Naive thymus-derived CD4-positive, alpha-beta T cell (primary cell): ENCODE results near the gene TRMT61A. TPM values are rescaled to one million over a fixed set of nuclear protein-coding genes. Genes with fewer than 3 reads are reported as not detected.
A peak's percentile ranks its signal among the peaks of the same experiment; 100 is the strongest.

ENCODE experiments used
- ATAC-seq: fragments of 150-1000 bp; cut with Tn5 transposase; 2 replicates; pipeline ENCODE4 v1.10.0; 2021; ENCODE audit warnings: mild to moderate bottlenecking, moderate library complexity
- CTCF ChIA-PET: fragments of 350-600 bp; sonication (Branson Sonifier 250); formaldehyde crosslinking; loops from one replicate; lab custom pipeline; 2021; ENCODE audit warnings: antibody characterized with exemption; lab: Charles Lee
- POLR2A ChIA-PET: fragments of 350-600 bp; sonication (Branson Sonifier 250); formaldehyde crosslinking; loops from one replicate; lab custom pipeline; 2021; ENCODE audit warnings: antibody characterized with exemption, inconsistent platforms; lab: Charles Lee
- DNase-seq, 9 donors: peaks; one replicate each; pipeline versions ENCODE4 v3.0.0 to v3.0.0-alpha.2; 2020 to 2022; ENCODE audit warnings: mixed read lengths in 1 of 9
- H3K27ac ChIP-seq: one replicate; pipeline ENCODE4 v1.7.0; 2013; ENCODE audit warnings: mild to moderate bottlenecking, low read depth, low read length, moderate library complexity
- H3K27me3 ChIP-seq, 2 donors: one replicate each; pipeline ENCODE4 v1.7.0; 2013; ENCODE audit warnings: low read length in 2 of 2, mild to moderate bottlenecking in 2 of 2, moderate library complexity in 2 of 2; ENCODE audit not compliant: control insufficient read depth in 2 of 2, insufficient read depth in 2 of 2
- H3K36me3 ChIP-seq, 3 experiments: 1 replicate in 2 of 3; 2 replicates in 1 of 3; pipeline ENCODE4 v1.7.0; 2013; ENCODE audit warnings: low read length in 3 of 3, mild to moderate bottlenecking in 3 of 3, moderate library complexity in 1 of 3; ENCODE audit not compliant: insufficient read depth in 3 of 3, control insufficient read depth in 2 of 3
- H3K4me1 ChIP-seq, 2 donors: one replicate each; pipeline ENCODE4 v1.7.0; 2013; ENCODE audit warnings: low read length in 2 of 2, mild to moderate bottlenecking in 2 of 2, moderate library complexity in 1 of 2; ENCODE audit not compliant: control insufficient read depth in 2 of 2, insufficient read depth in 2 of 2
- H3K4me3 ChIP-seq: 2 replicates; pipeline ENCODE4 v1.7.0; 2013; ENCODE audit warnings: mild to moderate bottlenecking, low read length
- H3K9me3 ChIP-seq, 3 experiments: 1 replicate in 2 of 3; 2 replicates in 1 of 3; pipeline ENCODE4 v1.7.0; 2013; ENCODE audit warnings: low read length in 3 of 3; ENCODE audit not compliant: control insufficient read depth in 2 of 3
- H3K27ac Mint-ChIP-seq, 9 donors: one replicate each; pipeline ENCODE4 v1.8.0; 2020 to 2022; ENCODE audit warnings: mixed read lengths in 9 of 9, mild to moderate bottlenecking in 8 of 9, moderate library complexity in 5 of 9, inconsistent platforms in 2 of 9
- H3K27me3 Mint-ChIP-seq, 5 donors: one replicate each; pipeline ENCODE4 v1.8.0; 2021 to 2022; ENCODE audit warnings: mixed read lengths in 5 of 5, mild to moderate bottlenecking in 1 of 5
- H3K36me3 Mint-ChIP-seq, 5 donors: one replicate each; pipeline ENCODE4 v1.8.0; 2020 to 2022; ENCODE audit warnings: mixed read lengths in 5 of 5, mild to moderate bottlenecking in 3 of 5, inconsistent platforms in 1 of 5
- H3K4me1 Mint-ChIP-seq, 7 donors: one replicate each; pipeline ENCODE4 v1.8.0; 2020 to 2022; ENCODE audit warnings: mixed read lengths in 7 of 7, mild to moderate bottlenecking in 3 of 7, inconsistent platforms in 1 of 7
- H3K4me3 Mint-ChIP-seq, 10 donors: one replicate each; pipeline ENCODE4 v1.8.0; 2020 to 2022; ENCODE audit warnings: mild to moderate bottlenecking in 10 of 10, mixed read lengths in 10 of 10, moderate library complexity in 6 of 10, inconsistent platforms in 2 of 10
- H3K9me3 Mint-ChIP-seq, 11 donors: one replicate each; pipeline ENCODE4 v1.8.0; 2020 to 2022; ENCODE audit warnings: mixed read lengths in 11 of 11, mild to moderate bottlenecking in 4 of 11, inconsistent platforms in 1 of 11, moderate library complexity in 1 of 11
- intact Hi-C, 2 donors: fragments of 100-400 bp; cut with micrococcal nuclease; formaldehyde crosslinking; loops; one replicate each; pipeline ENCODE4 v1.15.1; 2023
- polyA plus RNA-seq, 2 donors: library from polyadenylated mRNA; unstranded; fragments of 300-500 nt; fragmentation: Illumina TruSeq; gene quantifications; one replicate each; pipeline ENCODE4 v1.2.3, GENCODE V29; 2021
- total RNA-seq, 6 experiments: library from RNA in 5 of 6; stranded (reverse) in 5 of 6; gene quantifications; 1 replicate in 5 of 6; 2 replicates in 1 of 6; pipeline ENCODE4 v1.2.3 and lab custom pipeline; 2021 to 2026

TRMT61A gene
- total and polyA plus RNA-seq, 7 experiments from 2014 or later: 6.3 to 15.1 (median 12.2) TPM

- no peaks in the 10 kb centered on the region for H3K9me3 Mint-ChIP-seq
- H3K27me3 ChIP-seq: no peaks in the 10 kb centered on the region
- H3K27ac ChIP-seq: no peak overlapping the region
- no peak overlapping the region for H3K4me3 Mint-ChIP-seq
- no peaks in the 10 kb centered on the region for H3K36me3 ChIP-seq
- DNase-seq: no peak
- H3K4me1 Mint-ChIP-seq: peaks cover 0 to 17% (median 9%) of the 10 kb centered on the region in 7 donors
- no peak for ATAC-seq
- peaks cover 7 to 15% of the 10 kb centered on the region in 2 donors for H3K4me1 ChIP-seq
- intact Hi-C loops: loop anchor here (1.0 to 2.0 kb wide), 2 partner anchors 17 to 28 kb away; no protein-coding TSS in a partner anchor
- no peak overlapping the region for H3K27ac Mint-ChIP-seq
- no peaks in the 10 kb centered on the region for H3K9me3 ChIP-seq
- POLR2A ChIA-PET: interaction anchor here (1.2 to 1.8 kb wide), 3 partner anchors 10 to 13 kb away, joined by 3 to 8 read pairs (median 3); no protein-coding TSS in a partner anchor
- peaks cover 0 to 7% (median 0%) of the 10 kb centered on the region in 5 donors for H3K27me3 Mint-ChIP-seq
- no peaks in the 10 kb centered on the region for H3K36me3 Mint-ChIP-seq
- CTCF ChIA-PET: interaction anchor here (1.2 to 1.5 kb wide), 2 partner anchors 18 to 25 kb away, joined by 3 to 4 read pairs; no protein-coding TSS in a partner anchor
- no peak overlapping the region for H3K4me3 ChIP-seq
Measured at GRCh38 chr14:103517721-103518421, 11.1 kb upstream of the TRMT61A start.

GRCh38 chr14:103518422-103519042 lies 10.5 kb upstream of the TRMT61A start:
- Mint-ChIP-seq H3K27me3 (peaks cover 0 to 11% (median 2%) of the 10 kb centered on the region in 5 donors), H3K9me3 (no peaks in the 10 kb centered on the region), H3K27ac (peak overlapping the region in 2 of 9 donors; percentile 34 to 57), H3K4me3 (peak overlapping the region in 4 of 10 donors; percentile 44 to 80 (median 71)), H3K36me3 (no peaks in the 10 kb centered on the region), H3K4me1 (peaks cover 0 to 17% (median 10%) of the 10 kb centered on the region in 7 donors)
- POLR2A ChIA-PET: interaction anchor here (0.7 to 1.8 kb wide), 4 partner anchors 9 to 39 kb away, joined by 3 to 8 read pairs (median 3); no protein-coding TSS in a partner anchor
- Histone ChIP-seq H3K4me3 (no peak overlapping the region), H3K9me3 (no peaks in the 10 kb centered on the region), H3K27ac (no peak overlapping the region), H3K36me3 (no peaks in the 10 kb centered on the region), H3K4me1 (peaks cover 7 to 15% of the 10 kb centered on the region in 2 donors), H3K27me3 (no peaks in the 10 kb centered on the region)
- intact Hi-C loops: loop anchor here (1.0 to 2.0 kb wide), 2 partner anchors 18 to 28 kb away; no protein-coding TSS in a partner anchor
- CTCF ChIA-PET: interaction anchor here (0.7 to 1.5 kb wide), 7 partner anchors 12 to 33 kb away, joined by 3 to 5 read pairs (median 3); no protein-coding TSS in a partner anchor
- DNase-seq: peak; percentile 24 to 69 (median 51)
- peak; percentile 44 for ATAC-seq

GRCh38 chr14:103519043-103519836 lies 9.8 kb upstream of the TRMT61A start:
- no peaks in the 10 kb centered on the region for H3K36me3 Mint-ChIP-seq
- Histone ChIP-seq H3K27ac (no peak overlapping the region), H3K9me3 (no peaks in the 10 kb centered on the region), H3K27me3 (no peaks in the 10 kb centered on the region), H3K4me3 (no peak overlapping the region), H3K36me3 (no peaks in the 10 kb centered on the region), H3K4me1 (peaks cover 7 to 15% of the 10 kb centered on the region in 2 donors)
- no peak for ATAC-seq
- no peak for DNase-seq
- H3K4me1 Mint-ChIP-seq: peaks cover 0 to 17% (median 10%) of the 10 kb centered on the region in 7 donors
- H3K27ac Mint-ChIP-seq: peak overlapping the region in 5 of 9 donors; percentile 34 to 83 (median 57)
- peak overlapping the region; percentile 26 to 81 (median 62) for H3K4me3 Mint-ChIP-seq
- peaks cover 0 to 18% (median 6%) of the 10 kb centered on the region in 5 donors for H3K27me3 Mint-ChIP-seq
- intact Hi-C loops: loop anchor here in 1 of 2 donors (2.0 kb wide), 1 partner anchor 18 kb away; no protein-coding TSS in a partner anchor
- ChIA-PET POLR2A (interaction anchor here (0.7 to 1.8 kb wide), 4 partner anchors 8 to 39 kb away, joined by 3 to 8 read pairs (median 3); no protein-coding TSS in a partner anchor), CTCF (interaction anchor here (0.7 to 1.5 kb wide), 7 partner anchors 11 to 33 kb away, joined by 3 to 5 read pairs (median 3); no protein-coding TSS in a partner anchor)
- no peaks in the 10 kb centered on the region for H3K9me3 Mint-ChIP-seq

GRCh38 chr14:103519837-103520212 lies 9.2 kb upstream of the TRMT61A start:
- intact Hi-C loops: loop anchor here (2.0 to 5.0 kb wide), 3 partner anchors 19 to 197 kb away; partner anchors contain the start of genes XRCC3 (in 2 of the 2) and ZFYVE21 (in 2 of the 2)
- peaks cover 0 to 24% (median 6%) of the 10 kb centered on the region in 5 donors for H3K27me3 Mint-ChIP-seq
- H3K36me3 ChIP-seq: no peaks in the 10 kb centered on the region
- no peak overlapping the region for H3K4me3 ChIP-seq
- ATAC-seq: no peak
- H3K9me3 ChIP-seq: no peaks in the 10 kb centered on the region
- H3K4me3 Mint-ChIP-seq: peak overlapping the region; percentile 34 to 81 (median 58)
- CTCF ChIA-PET: interaction anchor here (1.4 kb wide), 1 partner anchor 26 kb away, joined by 4 read pairs; no protein-coding TSS in a partner anchor
- no peaks in the 10 kb centered on the region for H3K27me3 ChIP-seq
- H3K4me1 Mint-ChIP-seq: peaks cover 0 to 17% (median 10%) of the 10 kb centered on the region in 7 donors
- no peaks in the 10 kb centered on the region for H3K9me3 Mint-ChIP-seq
- no peaks in the 10 kb centered on the region for H3K36me3 Mint-ChIP-seq
- H3K4me1 ChIP-seq: peaks cover 7 to 15% of the 10 kb centered on the region in 2 donors
- DNase-seq: no peak
- peak overlapping the region in 3 of 9 donors; percentile 43 to 57 (median 49) for H3K27ac Mint-ChIP-seq
- POLR2A ChIA-PET: interaction anchor here (1.8 kb wide), 1 partner anchor 8 kb away, joined by 8 read pairs; no protein-coding TSS in a partner anchor
- no peak overlapping the region for H3K27ac ChIP-seq

GRCh38 chr14:103520269-103520656 lies 8.7 kb upstream of the TRMT61A start:
- H3K27ac ChIP-seq: no peak overlapping the region
- Mint-ChIP-seq H3K27me3 (peaks cover 0 to 28% (median 6%) of the 10 kb centered on the region in 5 donors), H3K36me3 (no peaks in the 10 kb centered on the region), H3K4me3 (peak overlapping the region; percentile 37 to 77 (median 64)), H3K27ac (peak overlapping the region in 1 of 9 donors; percentile 49), H3K9me3 (no peaks in the 10 kb centered on the region), H3K4me1 (peaks cover 0 to 17% (median 10%) of the 10 kb centered on the region in 7 donors)
- H3K4me1 ChIP-seq: peaks cover 7 to 15% of the 10 kb centered on the region in 2 donors
- CTCF ChIA-PET: interaction anchor here (0.7 to 1.3 kb wide), 3 partner anchors 13 to 324 kb away, joined by 3 to 6 read pairs (median 4); no protein-coding TSS in a partner anchor
- no peaks in the 10 kb centered on the region for H3K36me3 ChIP-seq
- no peak for ATAC-seq
- no peak overlapping the region for H3K4me3 ChIP-seq
- intact Hi-C loops: loop anchor here (2.0 to 5.0 kb wide), 2 partner anchors 195 to 197 kb away; partner anchors contain the start of genes XRCC3 (in 2 of the 2) and ZFYVE21 (in 2 of the 2)
- no peaks in the 10 kb centered on the region for H3K9me3 ChIP-seq
- POLR2A ChIA-PET: no interaction called here
- H3K27me3 ChIP-seq: no peaks in the 10 kb centered on the region
- DNase-seq: no peak
